NCI-H1436 treated with DMSO at 0.1 percent for 48 hours (cell line): ENCODE results near the gene CREB3L1.

Source experiments
- DNase-seq: peaks from one replicate; lab custom pipeline; 2025; lab: John Stamatoyannopoulos, UW

The CREB3L1 gene

DNA sequence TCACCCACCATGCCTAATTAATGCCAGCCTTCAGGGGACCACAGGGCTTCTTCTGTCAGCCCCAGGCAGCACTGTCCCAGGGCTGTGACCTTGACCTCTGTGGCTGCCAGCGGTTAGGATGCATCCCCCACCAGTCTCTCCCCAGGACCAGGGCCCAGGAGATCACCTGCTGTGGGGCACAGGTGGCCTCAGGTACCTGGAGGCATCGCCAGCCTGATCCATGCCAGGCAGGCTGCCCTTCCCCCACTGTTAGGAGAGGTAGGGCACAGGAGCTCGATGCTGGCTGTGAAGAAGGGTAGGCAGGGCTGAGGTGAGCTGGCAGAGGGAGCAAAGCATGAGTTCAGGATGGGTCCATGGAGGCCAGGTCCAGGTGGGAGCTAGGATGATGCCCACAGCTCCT is 87.3 kb downstream of the CREB3L1 start:
- no peak for DNase-seq

DNA sequence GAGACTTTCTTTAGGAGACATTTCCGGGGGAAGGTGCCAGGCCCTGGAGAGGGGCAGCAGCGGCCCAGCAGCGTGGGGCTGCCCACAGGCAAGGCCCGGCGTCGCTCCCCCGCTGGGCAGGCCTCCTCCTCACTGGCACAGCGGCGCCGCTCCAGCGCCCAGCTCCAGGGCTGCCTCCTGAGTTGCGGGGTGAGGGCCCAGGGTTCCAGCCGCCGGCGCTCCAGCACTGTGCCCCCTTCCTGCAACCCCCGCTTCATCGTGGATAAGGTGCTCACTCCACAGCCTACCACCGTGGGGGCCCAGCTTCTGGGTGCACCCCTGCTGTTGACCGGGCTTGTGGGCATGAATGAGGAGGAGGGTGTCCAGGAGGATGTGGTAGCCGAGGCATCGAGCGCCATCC is 88.8 kb downstream of the CREB3L1 start:
- DNase-seq: no peak

GRCh38 chr11:46366661-46367161 is 89.2 kb downstream of the CREB3L1 start:
- no peak for DNase-seq

GRCh38 chr11:46367244-46367915 is 89.9 kb downstream of the CREB3L1 start:
- DNase-seq: no peak

- DNase-seq: no peak
Observed at GRCh38 chr11:46367916-46368267, 90.4 kb downstream of the CREB3L1 start.

GRCh38 chr11:46369458-46370152 is 92.1 kb downstream of the CREB3L1 start:
- DNase-seq: no peak

GRCh38 chr11:46370253-46370652 is 92.8 kb downstream of the CREB3L1 start:
- no peak for DNase-seq
